Fibroblast of pulmonary artery (primary cell): Measurements from ENCODE around the gene TNFRSF6B.
A peak's percentile ranks its signal among the peaks of the same experiment; 100 is the strongest.

Experiments
- DNase-seq: peaks from one replicate; pipeline ENCODE4 v3.0.0-alpha.2; 2010; ENCODE audit warnings: low read depth
- H3K4me3 ChIP-seq: replicated peaks from 2 replicates; pipeline ENCODE4 v1.5.1; 2011; ENCODE audit warnings: low read depth, mild to moderate bottlenecking, control low read depth, low read length, moderate library complexity
- CTCF ChIP-seq: IDR thresholded peaks from 2 replicates; pipeline ENCODE4 v1.5.1; 2011; ENCODE audit warnings: mild to moderate bottlenecking, control low read depth, low read length, inconsistent platforms; ENCODE audit errors: missing control alignments

TNFRSF6B gene

GRCh38 chr20:63680427-63680826, 16.0 kb upstream of the TNFRSF6B start:
- no peak for TF ChIP-seq CTCF
- DNase-seq = no peak
- H3K4me3 ChIP-seq = no peak overlapping the region

- TF ChIP-seq CTCF = no peak
- H3K4me3 ChIP-seq = no peak overlapping the region
- DNase-seq = no peak
Observed at GRCh38 chr20:63680857-63681608, 15.4 kb upstream of the TNFRSF6B start.

- DNase-seq = no peak
- H3K4me3 ChIP-seq = no peak overlapping the region
- no peak for TF ChIP-seq CTCF
Observed at GRCh38 chr20:63681609-63682142, 14.8 kb upstream of the TNFRSF6B start.

- peak; percentile 98 for DNase-seq
- no peak overlapping the region for H3K4me3 ChIP-seq
- no peak for TF ChIP-seq CTCF
Observed at GRCh38 chr20:63682384-63683139, 13.9 kb upstream of the TNFRSF6B start.

GRCh38 chr20:63685269-63686026, 11.0 kb upstream of the TNFRSF6B start:
- no peak for TF ChIP-seq CTCF
- no peak overlapping the region for H3K4me3 ChIP-seq
- DNase-seq = no peak

GRCh38 chr20:63686094-63686491, 10.4 kb upstream of the TNFRSF6B start:
- no peak overlapping the region for H3K4me3 ChIP-seq
- DNase-seq = no peak
- no peak for TF ChIP-seq CTCF
